Subcutaneous adipose tissue (tissue), 4 donors: Measurements from ENCODE around the gene RAD51B. TPM values are rescaled to one million over a fixed set of nuclear protein-coding genes. Genes with fewer than 3 reads are reported as not detected.

Experiments used
- total RNA-seq, 4 donors: library from RNA; depleted of rRNA; stranded (reverse); fragments of >200 nt; gene quantifications; one replicate each; pipeline ENCODE4 v1.1.0, GENCODE V29; 2016
- TF ChIP-seq, protein P1 (sequence below): fragments of 450-650 bp; IDR thresholded peaks from one replicate; pipeline ENCODE4 v1.5.1; 2016; ENCODE audit warnings: low read depth, mild to moderate bottlenecking, control low read depth, antibody characterized with exemption, moderate library complexity

The RAD51B gene
- total RNA-seq, 4 donors from 2014 or later, result 9.7 to 24.1 (median 16.7) TPM

DNA sequence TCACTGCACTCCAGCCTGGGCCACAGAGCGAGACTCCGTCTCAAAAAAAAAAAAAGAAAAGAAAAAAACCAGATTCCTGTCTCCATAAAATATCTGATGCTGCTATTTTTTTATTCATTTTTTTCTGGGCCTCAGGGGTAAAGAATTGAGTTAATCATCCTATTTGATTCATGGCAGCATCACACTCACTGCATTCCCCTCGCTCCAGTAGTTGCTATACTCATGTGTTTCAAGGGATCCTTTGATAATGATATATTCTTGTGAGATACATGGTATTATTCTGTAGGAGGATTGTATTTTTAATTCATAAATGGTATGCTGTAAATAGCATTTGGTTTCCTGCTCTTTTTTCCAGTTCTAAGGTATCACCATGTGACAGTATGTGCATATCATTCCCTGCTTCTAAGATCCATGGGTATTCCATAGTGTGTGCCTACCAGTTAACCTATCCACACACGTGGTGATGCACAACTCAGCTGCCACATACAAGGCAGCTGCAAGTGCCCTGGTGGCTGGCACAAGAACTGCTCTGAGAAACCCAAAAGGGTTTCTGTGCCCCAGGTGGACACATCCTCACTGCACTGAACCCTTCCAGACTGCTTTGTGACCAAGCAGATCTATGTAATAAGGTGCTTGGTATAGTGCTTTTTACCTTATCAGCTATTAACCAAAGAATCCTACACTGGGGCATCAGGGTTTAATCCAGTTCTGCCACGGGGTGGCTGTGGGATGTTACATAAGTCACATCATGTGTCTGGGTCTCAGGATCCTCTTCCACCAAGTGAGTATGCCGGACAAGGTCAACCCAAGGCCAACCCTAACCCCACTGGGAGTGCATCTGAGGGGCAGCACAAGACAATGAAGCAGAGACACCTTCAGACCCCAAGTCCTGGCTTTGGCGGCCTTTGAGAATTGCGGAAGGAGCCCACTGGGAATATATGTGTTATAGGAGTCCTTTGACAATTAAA is 898.7 kb downstream of the RAD51B start:
- TF ChIP-seq, protein P1, sequence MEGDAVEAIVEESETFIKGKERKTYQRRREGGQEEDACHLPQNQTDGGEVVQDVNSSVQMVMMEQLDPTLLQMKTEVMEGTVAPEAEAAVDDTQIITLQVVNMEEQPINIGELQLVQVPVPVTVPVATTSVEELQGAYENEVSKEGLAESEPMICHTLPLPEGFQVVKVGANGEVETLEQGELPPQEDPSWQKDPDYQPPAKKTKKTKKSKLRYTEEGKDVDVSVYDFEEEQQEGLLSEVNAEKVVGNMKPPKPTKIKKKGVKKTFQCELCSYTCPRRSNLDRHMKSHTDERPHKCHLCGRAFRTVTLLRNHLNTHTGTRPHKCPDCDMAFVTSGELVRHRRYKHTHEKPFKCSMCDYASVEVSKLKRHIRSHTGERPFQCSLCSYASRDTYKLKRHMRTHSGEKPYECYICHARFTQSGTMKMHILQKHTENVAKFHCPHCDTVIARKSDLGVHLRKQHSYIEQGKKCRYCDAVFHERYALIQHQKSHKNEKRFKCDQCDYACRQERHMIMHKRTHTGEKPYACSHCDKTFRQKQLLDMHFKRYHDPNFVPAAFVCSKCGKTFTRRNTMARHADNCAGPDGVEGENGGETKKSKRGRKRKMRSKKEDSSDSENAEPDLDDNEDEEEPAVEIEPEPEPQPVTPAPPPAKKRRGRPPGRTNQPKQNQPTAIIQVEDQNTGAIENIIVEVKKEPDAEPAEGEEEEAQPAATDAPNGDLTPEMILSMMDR, result no peak

DNA sequence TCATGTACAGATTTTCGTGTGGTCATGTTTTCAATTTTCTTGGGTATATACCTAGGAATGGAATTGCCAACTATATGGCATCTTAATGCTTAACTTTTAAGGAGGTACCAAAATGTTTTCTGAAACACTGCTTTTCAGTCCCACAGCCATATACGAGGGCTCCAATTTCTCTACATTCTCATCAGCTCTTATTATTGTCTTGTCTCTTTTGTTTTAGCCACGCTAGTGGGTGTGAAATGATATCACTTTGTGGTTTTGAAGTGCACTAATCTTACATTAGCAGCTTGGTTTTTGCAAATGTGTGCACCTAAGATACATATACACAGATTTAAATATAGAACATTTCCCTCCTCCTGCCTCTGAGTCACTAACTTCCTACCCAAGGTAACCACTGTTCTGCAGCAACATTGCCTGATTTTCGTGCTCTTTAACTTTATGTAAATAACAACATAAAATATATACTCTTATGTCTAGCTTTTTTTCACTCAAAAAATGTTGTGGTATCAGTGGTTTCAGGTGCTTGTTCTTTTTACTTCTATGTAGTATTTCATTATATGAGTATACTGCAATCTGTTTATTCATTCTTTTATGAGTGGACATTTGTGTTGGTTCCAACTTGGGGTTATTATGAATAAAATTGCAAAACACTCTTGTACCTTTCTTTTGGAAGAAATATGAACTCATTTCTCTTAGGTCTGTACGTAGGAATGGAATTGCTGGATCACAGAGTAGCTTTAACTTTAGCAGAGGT is 900.2 kb downstream of the RAD51B start:
- TF ChIP-seq, protein P1, result no peak

DNA sequence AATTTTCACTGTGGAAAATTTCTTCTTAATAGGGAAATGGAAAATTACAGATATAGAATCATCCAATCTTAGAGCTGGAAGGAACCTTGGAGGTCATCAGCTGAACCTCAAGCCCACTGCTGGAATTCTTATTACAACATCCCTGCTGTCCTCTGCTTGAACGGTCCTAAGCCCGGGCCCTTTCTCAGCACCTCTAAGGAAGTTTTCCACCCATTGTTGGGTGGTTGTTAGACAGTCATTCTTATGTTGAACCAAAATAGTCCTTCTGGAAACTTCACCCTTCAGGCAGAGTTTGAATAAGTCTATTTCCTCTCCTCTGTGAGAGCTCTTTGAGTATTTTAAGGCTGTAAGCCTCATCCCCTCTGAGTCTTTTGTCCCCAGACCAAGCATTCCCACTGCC is 902.6 kb downstream of the RAD51B start:
- TF ChIP-seq, protein P1, result no peak

DNA sequence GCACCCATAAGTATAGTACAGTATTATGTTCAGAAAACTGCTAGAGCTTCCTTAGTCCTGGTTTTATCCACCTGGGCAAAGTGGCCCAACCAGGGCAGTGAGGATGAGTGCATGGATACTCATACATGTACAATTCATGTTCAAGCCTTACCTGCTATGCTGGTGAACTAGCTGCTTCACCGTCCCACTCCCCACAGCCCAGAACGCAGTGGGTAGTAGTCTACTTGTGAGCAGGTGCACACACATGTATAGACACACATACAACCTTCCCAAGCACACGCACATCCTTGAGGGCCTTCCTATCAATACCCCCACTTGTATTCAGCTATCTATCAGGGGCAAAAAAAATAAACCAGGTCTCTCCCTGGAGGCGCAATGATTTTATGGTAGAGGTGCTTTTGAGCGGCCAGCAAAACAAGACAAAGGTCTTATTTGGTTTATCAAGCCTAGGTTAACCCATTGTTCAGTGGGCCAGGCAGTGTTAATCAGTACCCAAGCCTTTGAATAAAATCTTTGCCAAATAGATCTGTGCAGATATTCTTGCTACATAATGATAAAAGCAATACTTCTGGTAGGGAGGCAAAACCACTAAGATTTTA is 903.5 kb downstream of the RAD51B start:
- TF ChIP-seq, protein P1, result no peak

DNA sequence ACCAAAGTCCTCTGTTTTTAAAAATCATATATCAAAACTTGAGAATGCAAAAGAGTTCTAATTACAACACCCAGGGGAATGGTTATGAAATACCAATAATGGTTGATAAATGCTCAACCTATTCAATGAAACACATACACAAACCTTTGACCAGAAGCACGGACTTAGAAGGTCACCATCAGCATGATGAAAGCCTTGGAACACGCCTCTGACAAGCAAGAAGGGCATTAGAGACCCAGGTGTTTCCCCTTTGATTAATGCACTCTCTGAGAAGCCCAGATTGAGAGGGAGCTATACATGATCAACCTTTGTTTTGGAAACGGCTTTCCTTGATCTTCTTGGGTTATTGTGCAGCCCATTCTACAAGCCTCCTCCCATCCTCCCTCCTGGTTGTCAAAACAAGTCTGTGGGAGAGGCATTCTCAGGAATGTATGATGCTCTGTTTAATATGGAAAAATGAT is 904.3 kb downstream of the RAD51B start:
- TF ChIP-seq, protein P1, result no peak

DNA sequence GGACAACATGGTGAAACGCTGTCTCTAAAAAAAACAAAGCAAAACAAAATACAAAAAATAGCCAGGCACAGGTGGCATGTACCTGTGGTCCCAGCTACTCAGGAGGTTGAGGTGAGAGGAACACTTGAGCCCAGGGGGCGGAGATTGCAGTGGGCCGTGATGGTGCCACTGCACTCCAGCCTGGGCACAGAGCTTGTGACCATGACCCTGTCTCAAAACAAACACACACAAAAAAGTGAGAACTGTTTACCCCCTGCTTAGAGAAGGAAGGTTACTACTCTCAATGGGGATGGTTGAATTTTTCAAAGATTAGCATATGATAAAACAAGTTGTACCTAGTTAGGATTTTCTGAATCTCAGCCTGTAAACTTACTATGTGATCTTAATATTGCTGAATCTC is 905.3 kb downstream of the RAD51B start:
- TF ChIP-seq, protein P1, result no peak
